HG03571 (cell line): ENCODE measurements around the gene IGFBP5.

Experiments used
- ATAC-seq: cut with Tn5 transposase; IDR thresholded peaks from one replicate; pipeline ENCODE4 v1.9.1; 2021; ENCODE audit not compliant: unreplicated experiment

The IGFBP5 gene

GRCh38 chr2:216695401-216695821 lies at the start of gene IGFBP5:
TSS of gene IGFBP5 (minus strand) at chr2:216695549. CDS start at chr2:216694775, 774 bp downstream.
- ATAC-seq = no peak

- no peak for ATAC-seq
Measured at GRCh38 chr2:216743781-216744180, 48.4 kb upstream of the IGFBP5 start.

GRCh38 chr2:216742411-216742810 lies 47.1 kb upstream of the IGFBP5 start:
- ATAC-seq = no peak

GRCh38 chr2:216741223-216741593 lies 45.9 kb upstream of the IGFBP5 start:
- ATAC-seq = no peak

GRCh38 chr2:216740557-216741222 lies 45.3 kb upstream of the IGFBP5 start:
- no peak for ATAC-seq

- ATAC-seq = no peak
Measured at GRCh38 chr2:216739035-216739434, 43.7 kb upstream of the IGFBP5 start.

GRCh38 chr2:216737676-216738075 lies 42.3 kb upstream of the IGFBP5 start:
- no peak for ATAC-seq

GRCh38 chr2:216736326-216736725 lies 41.0 kb upstream of the IGFBP5 start:
- ATAC-seq = no peak

- no peak for ATAC-seq
Measured at GRCh38 chr2:216735668-216736067, 40.3 kb upstream of the IGFBP5 start.

- ATAC-seq = no peak
Measured at GRCh38 chr2:216735086-216735485, 39.7 kb upstream of the IGFBP5 start.

GRCh38 chr2:216733046-216733445 lies 37.7 kb upstream of the IGFBP5 start:
- ATAC-seq = no peak

GRCh38 chr2:216732334-216732733 lies 37.0 kb upstream of the IGFBP5 start:
- ATAC-seq = no peak

GRCh38 chr2:216731465-216731864 lies 36.1 kb upstream of the IGFBP5 start:
- ATAC-seq = no peak

GRCh38 chr2:216730871-216731270 lies 35.5 kb upstream of the IGFBP5 start:
- ATAC-seq = no peak

GRCh38 chr2:216727346-216728122 lies 32.2 kb upstream of the IGFBP5 start:
- no peak for ATAC-seq

GRCh38 chr2:216724190-216724589 lies 28.8 kb upstream of the IGFBP5 start:
- no peak for ATAC-seq

GRCh38 chr2:216721141-216721540 lies 25.8 kb upstream of the IGFBP5 start:
- ATAC-seq = no peak

- no peak for ATAC-seq
Measured at GRCh38 chr2:216720722-216721121, 25.4 kb upstream of the IGFBP5 start.

- no peak for ATAC-seq
Measured at GRCh38 chr2:216717907-216718615, 22.7 kb upstream of the IGFBP5 start.

GRCh38 chr2:216717491-216717901 lies 22.1 kb upstream of the IGFBP5 start:
- ATAC-seq = no peak

GRCh38 chr2:216716109-216716508 lies 20.8 kb upstream of the IGFBP5 start:
- no peak for ATAC-seq
